Uterus (tissue), 2 donors: ENCODE results near the gene AGBL4.

Experiments used
- CTCF ChIP-seq, 4 experiments: fragments of 200-600 bp in 2 of 4; fragments of 450-650 bp in 2 of 4; sonication (generic) in 2 of 4; IDR thresholded peaks; one replicate each; pipeline ENCODE4 v1.5.1; 2016 to 2019; ENCODE audit warnings: antibody characterized with exemption in 4 of 4, mild to moderate bottlenecking in 2 of 4, moderate library complexity in 1 of 4
- POLR2A ChIP-seq, 2 donors: fragments of 450-650 bp; IDR thresholded peaks; one replicate each; pipeline ENCODE4 v1.6.1; 2016; ENCODE audit warnings: antibody characterized with exemption in 2 of 2, mild to moderate bottlenecking in 1 of 2, moderate library complexity in 1 of 2

GRCh38 chr1:48532976-48533375 lies 1490.8 kb downstream of the AGBL4 start:
- TF ChIP-seq POLR2A (IDR thresholded peaks at IDR 0.05) (no peak), CTCF (IDR thresholded peaks at IDR 0.05) (no peak)
